Neural crest cell (in vitro differentiated cells): ENCODE data around the gene HUS1. TPM values are rescaled to one million over a fixed set of nuclear protein-coding genes. Genes with fewer than 3 reads are reported as not detected.

Experiments used
- DNase-seq: peaks from one replicate; pipeline ENCODE4 v3.0.0; 2021; ENCODE audit warnings: low read depth, mixed read lengths, low spot score
- H3K27ac Mint-ChIP-seq: one replicate; pipeline ENCODE4 v1.8.0; 2021; ENCODE audit warnings: mild to moderate bottlenecking, mixed read lengths; ENCODE audit not compliant: unreplicated experiment
- H3K27me3 Mint-ChIP-seq: 2 replicates; pipeline ENCODE4 v1.8.0; 2021; ENCODE audit warnings: low read depth, mild to moderate bottlenecking, mixed read lengths
- H3K36me3 Mint-ChIP-seq: 2 replicates; pipeline ENCODE4 v1.8.0; 2021; ENCODE audit warnings: low read depth, mild to moderate bottlenecking, mixed read lengths
- H3K4me1 Mint-ChIP-seq: 2 replicates; pipeline ENCODE4 v1.8.0; 2021; ENCODE audit warnings: mixed read lengths
- H3K4me3 Mint-ChIP-seq: one replicate; pipeline ENCODE4 v1.8.0; 2021; ENCODE audit warnings: mild to moderate bottlenecking, mixed read lengths
- H3K9me3 Mint-ChIP-seq: 2 replicates; pipeline ENCODE4 v1.8.0; 2021; ENCODE audit warnings: mixed read lengths
- CTCF ChIP-seq: fragments of 200-600 bp; sonication (generic); conservative IDR thresholded peaks from 2 replicates; pipeline ENCODE4 v1.5.0; 2021; ENCODE audit warnings: antibody characterized with exemption, mild to moderate bottlenecking
- total RNA-seq: library from RNA; stranded (reverse); gene quantifications from 2 replicates; pipeline ENCODE4 v1.2.1, GENCODE V29; 2021

Gene HUS1
- total RNA-seq, 1 donor from 2014 or later = 43.1 TPM

GRCh38 chr7:47954231-47954911, 25.0 kb downstream of the HUS1 start:
- no peak overlapping the region for H3K4me3 Mint-ChIP-seq
- no peak for TF ChIP-seq CTCF
- H3K9me3 Mint-ChIP-seq = peaks cover 5% of the 10 kb centered on the region
- DNase-seq = no peak
- H3K27me3 Mint-ChIP-seq = no peaks in the 10 kb centered on the region
- peak overlapping the region; percentile 64 for H3K27ac Mint-ChIP-seq
- peaks cover 24% of the 10 kb centered on the region for H3K36me3 Mint-ChIP-seq
- H3K4me1 Mint-ChIP-seq = peaks cover 5% of the 10 kb centered on the region

GRCh38 chr7:47953822-47954221, 25.6 kb downstream of the HUS1 start:
- DNase-seq = no peak
- Mint-ChIP-seq H3K9me3 (peaks cover 5% of the 10 kb centered on the region), H3K36me3 (peaks cover 24% of the 10 kb centered on the region), H3K27ac (no peak overlapping the region), H3K27me3 (no peaks in the 10 kb centered on the region), H3K4me3 (no peak overlapping the region), H3K4me1 (peaks cover 5% of the 10 kb centered on the region)
- TF ChIP-seq CTCF = no peak

GRCh38 chr7:47952224-47952623, 27.2 kb downstream of the HUS1 start:
- no peak for DNase-seq
- H3K27me3 Mint-ChIP-seq = no peaks in the 10 kb centered on the region
- no peaks in the 10 kb centered on the region for H3K9me3 Mint-ChIP-seq
- no peak for TF ChIP-seq CTCF
- peaks cover 14% of the 10 kb centered on the region for H3K36me3 Mint-ChIP-seq
- no peak overlapping the region for H3K27ac Mint-ChIP-seq
- H3K4me3 Mint-ChIP-seq = no peak overlapping the region
- H3K4me1 Mint-ChIP-seq = peaks cover 5% of the 10 kb centered on the region

GRCh38 chr7:47951374-47951773, 28.0 kb downstream of the HUS1 start:
- no peak for DNase-seq
- Mint-ChIP-seq H3K27ac (no peak overlapping the region), H3K36me3 (peaks cover 8% of the 10 kb centered on the region), H3K9me3 (no peaks in the 10 kb centered on the region), H3K27me3 (no peaks in the 10 kb centered on the region), H3K4me1 (peaks cover 11% of the 10 kb centered on the region), H3K4me3 (no peak overlapping the region)
- TF ChIP-seq CTCF = no peak

GRCh38 chr7:47950714-47951113, 28.7 kb downstream of the HUS1 start:
- no peaks in the 10 kb centered on the region for H3K9me3 Mint-ChIP-seq
- TF ChIP-seq CTCF = no peak
- H3K27me3 Mint-ChIP-seq = no peaks in the 10 kb centered on the region
- no peak overlapping the region for H3K27ac Mint-ChIP-seq
- peaks cover 17% of the 10 kb centered on the region for H3K4me1 Mint-ChIP-seq
- H3K36me3 Mint-ChIP-seq = peaks cover 6% of the 10 kb centered on the region
- no peak overlapping the region for H3K4me3 Mint-ChIP-seq
- no peak for DNase-seq
